SK-N-SH (cell line): Measurements from ENCODE around the gene ZMIZ2. TPM values are rescaled to one million over a fixed set of nuclear protein-coding genes. Genes with fewer than 3 reads are reported as not detected.

Source experiments
- CTCF ChIA-PET: fragments of 300-600, 350-600 bp; formaldehyde crosslinking; extraction: SDS; loops from one replicate; lab custom pipeline; 2021; lab: Yijun Ruan, JAX
- POLR2A ChIA-PET: fragments of 350-600 bp; sonication (Branson Sonifier 250); formaldehyde crosslinking; extraction: SDS; loops from one replicate; lab custom pipeline; 2020; ENCODE audit warnings: antibody characterized with exemption, inconsistent platforms; lab: Yijun Ruan, JAX
- DNase-seq: peaks from one replicate; pipeline ENCODE4 v3.0.0; 2012
- H2AFZ ChIP-seq: fragments of 200-600 bp; sonication (generic); 2 replicates; pipeline ENCODE4 v1.8.1; 2016; ENCODE audit warnings: antibody characterized with exemption, mild to moderate bottlenecking, low read depth
- H3F3A ChIP-seq: fragments of 200-600 bp; sonication (generic); replicated peaks from 2 replicates; pipeline ENCODE3; 2016; ENCODE audit warnings: antibody characterized with exemption, mild to moderate bottlenecking; ENCODE audit not compliant: insufficient read depth
- H3K27ac ChIP-seq, 2 experiments: fragments of 200-500 bp in 1 of 2; fragments of 200-600 bp in 1 of 2; sonication (Bioruptor generic) in 1 of 2; sonication (generic), shearing (Covaris generic) in 1 of 2; 2 replicates each; pipeline versions ENCODE4 v1.5.1 to v1.6.1; 2014 to 2016; ENCODE audit warnings: low read depth in 2 of 2, inconsistent platforms in 1 of 2, low read length in 1 of 2, mild to moderate bottlenecking in 1 of 2, mixed read lengths in 1 of 2
- H3K27me3 ChIP-seq: fragments of 200-600 bp; sonication (generic), shearing (Covaris generic); 2 replicates; pipeline ENCODE4 v1.6.1; 2016; ENCODE audit warnings: mixed run types; ENCODE audit not compliant: insufficient read depth
- H3K36me3 ChIP-seq, 2 experiments: fragments of 200-500 bp in 1 of 2; fragments of 200-600 bp in 1 of 2; sonication (Bioruptor generic) in 1 of 2; sonication (generic) in 1 of 2; replicated peaks in 1 of 2; 2 replicates each; pipeline versions ENCODE3 to v1.5.1; 2014 to 2016; ENCODE audit warnings: low read length in 1 of 2, mild to moderate bottlenecking in 1 of 2; ENCODE audit not compliant: insufficient read depth in 2 of 2, control insufficient read depth in 1 of 2
- H3K4me1 ChIP-seq, 2 experiments: fragments of 200-500 bp in 1 of 2; fragments of 200-600 bp in 1 of 2; sonication (Bioruptor generic) in 1 of 2; sonication (generic), shearing (Covaris generic) in 1 of 2; 2 replicates each; pipeline versions ENCODE4 v1.5.1 to v1.6.1; 2014 to 2016; ENCODE audit warnings: low read depth in 1 of 2, low read length in 1 of 2, mixed run types in 1 of 2; ENCODE audit not compliant: insufficient read depth in 2 of 2, control insufficient read depth in 1 of 2
- H3K4me2 ChIP-seq: fragments of 200-600 bp; sonication (generic), shearing (Covaris generic); 2 replicates; pipeline ENCODE4 v1.6.1; 2017; ENCODE audit warnings: mixed run types
- H3K4me3 ChIP-seq, 2 experiments: fragments of 200-500 bp in 1 of 2; fragments of 200-600 bp in 1 of 2; sonication (Bioruptor generic) in 1 of 2; sonication (generic), shearing (Covaris generic) in 1 of 2; 2 replicates each; pipeline versions ENCODE4 v1.5.1 to v1.8.1; 2014 to 2016; ENCODE audit warnings: low read depth in 2 of 2, inconsistent platforms in 1 of 2, low read length in 1 of 2, mild to moderate bottlenecking in 1 of 2, mixed read lengths in 1 of 2, moderate library complexity in 1 of 2
- H3K79me2 ChIP-seq: fragments of 200-600 bp; sonication (generic); 2 replicates; pipeline ENCODE4 v1.8.1; 2017; ENCODE audit warnings: mild to moderate bottlenecking; ENCODE audit not compliant: insufficient read depth
- H3K9ac ChIP-seq: fragments of 200-600 bp; sonication (generic); 2 replicates; pipeline ENCODE4 v1.6.1; 2017; ENCODE audit warnings: mixed run types
- H3K9me2 ChIP-seq: fragments of 200-600 bp; sonication (generic); 2 replicates; pipeline ENCODE4 v1.6.1; 2017; ENCODE audit warnings: mixed run types
- H3K9me3 ChIP-seq: fragments of 200-600 bp; sonication (generic); 2 replicates; pipeline ENCODE4 v1.6.1; 2017; ENCODE audit warnings: mixed run types, mild to moderate bottlenecking, moderate library complexity
- H4K20me1 ChIP-seq: fragments of 200-600 bp; sonication (generic); 2 replicates; pipeline ENCODE4 v1.6.1; 2017; ENCODE audit warnings: mild to moderate bottlenecking, mixed run types; ENCODE audit not compliant: insufficient read depth
- CHD2 ChIP-seq: fragments of 150-350 bp; IDR thresholded peaks from 2 replicates; pipeline ENCODE4 v1.6.1; 2018; ENCODE audit warnings: low read length; ENCODE audit not compliant: partially characterized antibody
- EP300 ChIP-seq, 2 experiments: IDR thresholded peaks; 2 replicates each; pipeline versions ENCODE4 v1.4.0 to v1.6.1; 2012; ENCODE audit warnings: borderline replicate concordance in 1 of 2, low read depth in 1 of 2, low read length in 1 of 2
- EZH2phosphoT487 ChIP-seq: fragments of 200-600 bp; sonication (generic); IDR thresholded peaks from 2 replicates; pipeline ENCODE4 v1.6.1; 2017; ENCODE audit warnings: low read depth, mixed run types, mild to moderate bottlenecking, antibody characterized with exemption, moderate library complexity, borderline replicate concordance
- FOSL2 ChIP-seq: IDR thresholded peaks from 2 replicates; pipeline ENCODE4 v1.4.0; 2012; ENCODE audit warnings: low read depth, mild to moderate bottlenecking, moderate library complexity, borderline replicate concordance
- IRF3 ChIP-seq: fragments of 150-350 bp; IDR thresholded peaks from 2 replicates; pipeline ENCODE4 v1.6.1; 2016; ENCODE audit warnings: mild to moderate bottlenecking, low read depth, low read length
- JUND ChIP-seq: IDR thresholded peaks from 2 replicates; pipeline ENCODE4 v1.4.0; 2012
- NRF1 ChIP-seq: IDR thresholded peaks from 2 replicates; pipeline ENCODE4 v1.6.1; 2012; ENCODE audit warnings: low read depth, mild to moderate bottlenecking, low read length
- PBX3 ChIP-seq: IDR thresholded peaks from 2 replicates; pipeline ENCODE4; 2012
- POLR2AphosphoS5 ChIP-seq: IDR thresholded peaks from 2 replicates; pipeline ENCODE4 v1.6.1; 2012; ENCODE audit warnings: low read depth, low read length
- TCF12 ChIP-seq: IDR thresholded peaks from 2 replicates; pipeline ENCODE4 v1.4.0; 2012
- TEAD4 ChIP-seq: IDR thresholded peaks from 2 replicates; pipeline ENCODE4 v1.4.0; 2012; ENCODE audit warnings: mild to moderate bottlenecking, borderline replicate concordance; ENCODE audit not compliant: insufficient read depth
- ZBTB33 ChIP-seq: IDR thresholded peaks from 2 replicates; pipeline ENCODE4 v1.4.0; 2012; ENCODE audit warnings: low read depth, borderline replicate concordance
- WGBS: methylation state at CpG from one replicate; pipeline ENCODE4 v1.1.6; 2017; ENCODE audit warnings: low lambda C conversion rate; 5-methylcytosine and 5-hydroxymethylcytosine counted together
- polyA plus RNA-seq, 3 experiments: library from polyadenylated mRNA; depleted of rRNA; stranded (reverse); fragments of >200 nt; gene quantifications; 2 replicates each; pipeline ENCODE4 v1.2.3, GENCODE V29; 2012
- TF ChIP-seq, protein P1 (sequence below): fragments of 150-350 bp; IDR thresholded peaks from 2 replicates; pipeline ENCODE4 v1.6.1; 2017; ENCODE audit warnings: antibody characterized with exemption, low read length, low read depth, borderline replicate concordance
- TF ChIP-seq, protein P2 (sequence below): IDR thresholded peaks from 2 replicates; pipeline ENCODE4 v1.4.0; 2012; ENCODE audit warnings: low read depth, borderline replicate concordance

ZMIZ2 gene
- polyA plus RNA-seq, 1 of the 3 experiments (the other 2 are of a cell fraction), result 18.1 TPM

- TF ChIP-seq NRF1, result no peak
Measured at GRCh38 chr7:44760034-44760580, 11.5 kb downstream of the ZMIZ2 start (continued).

GRCh38 chr7:44761207-44762161 is 12.8 kb downstream of the ZMIZ2 start:
- POLR2A ChIA-PET, result no interaction called here
- CTCF ChIA-PET, result interaction anchor here (1.0 to 1.2 kb wide), 3 partner anchors 12 to 35 kb away, joined by 3 read pairs; partner anchors contain the start of gene PPIA
- no peak overlapping the region for H3K4me3 ChIP-seq
- peaks cover 48 to 83% of the 10 kb centered on the region in 2 experiments for H3K36me3 ChIP-seq
- no peaks in the 10 kb centered on the region for H3K9me2 ChIP-seq
- H3K4me1 ChIP-seq, result peaks cover 0 to 9% of the 10 kb centered on the region in 2 experiments; a peak in 1 of 4 replicates
- no peaks in the 10 kb centered on the region for H3F3A ChIP-seq
- TF ChIP-seq EP300 (IDR thresholded peaks at IDR 0.05; ENCODE audit: borderline replicate concordance in 1 of 2, low read depth in 1 of 2, low read length in 1 of 2), result no peak
- no peak for TF ChIP-seq ZBTB33
- no peak for TF ChIP-seq CHD2
- TF ChIP-seq, protein P1, sequence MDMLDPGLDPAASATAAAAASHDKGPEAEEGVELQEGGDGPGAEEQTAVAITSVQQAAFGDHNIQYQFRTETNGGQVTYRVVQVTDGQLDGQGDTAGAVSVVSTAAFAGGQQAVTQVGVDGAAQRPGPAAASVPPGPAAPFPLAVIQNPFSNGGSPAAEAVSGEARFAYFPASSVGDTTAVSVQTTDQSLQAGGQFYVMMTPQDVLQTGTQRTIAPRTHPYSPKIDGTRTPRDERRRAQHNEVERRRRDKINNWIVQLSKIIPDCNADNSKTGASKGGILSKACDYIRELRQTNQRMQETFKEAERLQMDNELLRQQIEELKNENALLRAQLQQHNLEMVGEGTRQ, result no peak
- no peak for TF ChIP-seq FOSL2
- TF ChIP-seq PBX3, result no peak
- TF ChIP-seq, protein P2, sequence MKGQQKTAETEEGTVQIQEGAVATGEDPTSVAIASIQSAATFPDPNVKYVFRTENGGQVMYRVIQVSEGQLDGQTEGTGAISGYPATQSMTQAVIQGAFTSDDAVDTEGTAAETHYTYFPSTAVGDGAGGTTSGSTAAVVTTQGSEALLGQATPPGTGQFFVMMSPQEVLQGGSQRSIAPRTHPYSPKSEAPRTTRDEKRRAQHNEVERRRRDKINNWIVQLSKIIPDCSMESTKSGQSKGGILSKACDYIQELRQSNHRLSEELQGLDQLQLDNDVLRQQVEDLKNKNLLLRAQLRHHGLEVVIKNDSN, result no peak
- no peak for TF ChIP-seq TCF12
- no peak for TF ChIP-seq JUND
- no peak for TF ChIP-seq POLR2AphosphoS5
- no peak for TF ChIP-seq TEAD4
- no peak for TF ChIP-seq EZH2phosphoT487
- no peak for TF ChIP-seq IRF3
- no peaks in the 10 kb centered on the region for H4K20me1 ChIP-seq
- no peak overlapping the region for H3K9ac ChIP-seq
- peak; percentile 95 for DNase-seq
- no peaks in the 10 kb centered on the region for H3K27me3 ChIP-seq
- H2AFZ ChIP-seq, result no peak overlapping the region
- no peak overlapping the region; a peak in 1 of 4 replicates for H3K27ac ChIP-seq
- H3K79me2 ChIP-seq, result no peaks in the 10 kb centered on the region
- H3K4me2 ChIP-seq, result no peak overlapping the region
- WGBS, result 84% methylated on average over 42 of the region's 48 CpGs
- H3K9me3 ChIP-seq, result no peaks in the 10 kb centered on the region
